ENCODE measurements around the gene OTOGL. TPM values are rescaled to one million over a fixed set of nuclear protein-coding genes. Genes with fewer than 3 reads are reported as not detected.

OTOGL gene
- total RNA-seq, 4 donors from 2014 or later, result 0.03 to 0.10 (median 0.04) TPM; not detected in 1

DNA sequence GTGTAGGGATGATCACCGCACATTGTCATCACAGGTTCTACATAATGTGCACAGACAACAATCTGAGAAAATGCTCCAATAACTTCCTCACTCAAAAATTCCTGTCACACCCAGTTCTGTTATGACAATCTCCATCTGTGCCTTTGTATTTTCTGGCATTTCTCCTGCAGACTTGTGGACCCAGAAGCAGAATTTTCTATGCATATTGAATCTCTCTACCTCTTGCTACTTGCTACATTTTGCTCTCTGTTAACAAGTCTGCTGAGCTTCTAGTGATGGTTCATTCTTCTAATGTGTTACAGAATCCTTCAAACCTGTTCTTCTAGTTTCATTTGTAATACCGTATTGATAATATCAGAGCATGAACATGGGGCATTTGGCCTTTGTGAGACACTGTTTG lies 216.9 kb downstream of the OTOGL start:
- H3K27ac ChIP-seq, result no peak overlapping the region
- H3K27me3 ChIP-seq, result no peaks in the 10 kb centered on the region
- DNase-seq (no peak), ATAC-seq (no peak)
- H3K4me3 ChIP-seq, result no peak overlapping the region
- intact Hi-C loops (cut with DNase I; ENCODE audit: low total_unique reads), result no loop called here
- H3K36me3 ChIP-seq, result no peaks in the 10 kb centered on the region
- H3K4me1 ChIP-seq, result no peaks in the 10 kb centered on the region
- TF ChIP-seq, protein P1, sequence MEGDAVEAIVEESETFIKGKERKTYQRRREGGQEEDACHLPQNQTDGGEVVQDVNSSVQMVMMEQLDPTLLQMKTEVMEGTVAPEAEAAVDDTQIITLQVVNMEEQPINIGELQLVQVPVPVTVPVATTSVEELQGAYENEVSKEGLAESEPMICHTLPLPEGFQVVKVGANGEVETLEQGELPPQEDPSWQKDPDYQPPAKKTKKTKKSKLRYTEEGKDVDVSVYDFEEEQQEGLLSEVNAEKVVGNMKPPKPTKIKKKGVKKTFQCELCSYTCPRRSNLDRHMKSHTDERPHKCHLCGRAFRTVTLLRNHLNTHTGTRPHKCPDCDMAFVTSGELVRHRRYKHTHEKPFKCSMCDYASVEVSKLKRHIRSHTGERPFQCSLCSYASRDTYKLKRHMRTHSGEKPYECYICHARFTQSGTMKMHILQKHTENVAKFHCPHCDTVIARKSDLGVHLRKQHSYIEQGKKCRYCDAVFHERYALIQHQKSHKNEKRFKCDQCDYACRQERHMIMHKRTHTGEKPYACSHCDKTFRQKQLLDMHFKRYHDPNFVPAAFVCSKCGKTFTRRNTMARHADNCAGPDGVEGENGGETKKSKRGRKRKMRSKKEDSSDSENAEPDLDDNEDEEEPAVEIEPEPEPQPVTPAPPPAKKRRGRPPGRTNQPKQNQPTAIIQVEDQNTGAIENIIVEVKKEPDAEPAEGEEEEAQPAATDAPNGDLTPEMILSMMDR (IDR thresholded peaks at IDR 0.05 in 4 of 5, conservative IDR thresholded peaks at IDR 0.05 in 1 of 5), result no peak
- no peak for TF ChIP-seq POLR2A (IDR thresholded peaks at IDR 0.05)
- no peaks in the 10 kb centered on the region for H3K9me3 ChIP-seq
- in situ Hi-C loops (cut with MboI; ENCODE audit: low sequenced_read_pairs in 4 of 4), result no loop called here

DNA sequence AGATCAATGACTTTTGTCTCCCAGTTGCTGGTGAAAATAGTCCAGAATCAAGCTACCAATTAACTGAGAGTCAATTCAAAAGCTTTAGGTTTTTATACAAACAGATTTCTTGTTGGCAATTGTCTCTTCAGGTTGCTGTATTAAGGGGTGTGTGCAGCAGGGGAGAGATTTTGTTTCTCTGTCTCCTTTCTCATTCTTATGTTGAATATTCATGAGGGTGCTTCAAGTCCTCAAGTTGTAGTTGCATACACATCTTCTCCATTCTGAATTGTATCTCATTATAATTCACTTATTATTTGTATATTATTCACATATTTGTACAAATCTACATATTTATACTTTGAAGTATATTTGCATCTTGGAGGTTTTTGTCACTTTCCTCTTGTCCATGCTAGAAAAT lies 218.0 kb downstream of the OTOGL start:
- DNase-seq (no peak), ATAC-seq (no peak)
- intact Hi-C loops (cut with DNase I; ENCODE audit: low total_unique reads), result no loop called here
- H3K27me3 ChIP-seq, result no peaks in the 10 kb centered on the region
- TF ChIP-seq, protein P1 (IDR thresholded peaks at IDR 0.05 in 4 of 5, conservative IDR thresholded peaks at IDR 0.05 in 1 of 5), result no peak
- no peak for TF ChIP-seq POLR2A (IDR thresholded peaks at IDR 0.05)
- no peaks in the 10 kb centered on the region for H3K4me1 ChIP-seq
- no peaks in the 10 kb centered on the region for H3K9me3 ChIP-seq
- no peaks in the 10 kb centered on the region for H3K36me3 ChIP-seq
- H3K4me3 ChIP-seq, result no peak overlapping the region
- in situ Hi-C loops (cut with MboI; ENCODE audit: low sequenced_read_pairs in 4 of 4), result no loop called here
- H3K27ac ChIP-seq, result no peak overlapping the region

DNA sequence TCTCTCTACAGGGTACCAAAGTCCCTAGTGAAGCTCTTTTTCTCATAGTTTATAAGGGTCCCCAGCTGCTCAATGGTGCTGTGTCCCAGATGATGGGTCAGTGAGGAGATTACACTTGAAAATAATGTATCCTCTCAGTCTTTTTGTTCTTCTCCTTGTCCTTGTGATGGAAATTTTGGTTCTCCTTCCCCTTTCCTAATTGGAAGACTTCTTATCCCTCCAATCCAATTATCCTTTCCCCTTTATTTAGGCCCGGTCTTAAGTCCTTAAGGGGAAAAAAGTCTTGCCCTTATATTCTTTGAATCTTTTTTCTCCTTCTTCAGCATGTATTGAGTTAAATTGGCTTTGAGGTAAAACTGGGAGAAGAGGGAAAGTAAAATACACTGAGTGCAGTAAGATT lies 218.6 kb downstream of the OTOGL start:
- H3K36me3 ChIP-seq, result no peaks in the 10 kb centered on the region
- ATAC-seq (no peak), DNase-seq (no peak)
- intact Hi-C loops (cut with DNase I; ENCODE audit: low total_unique reads), result no loop called here
- H3K4me3 ChIP-seq, result no peak overlapping the region
- no peaks in the 10 kb centered on the region for H3K9me3 ChIP-seq
- no peaks in the 10 kb centered on the region for H3K4me1 ChIP-seq
- no peaks in the 10 kb centered on the region for H3K27me3 ChIP-seq
- no peak overlapping the region for H3K27ac ChIP-seq
- no peak for TF ChIP-seq POLR2A (IDR thresholded peaks at IDR 0.05)
- TF ChIP-seq, protein P1 (IDR thresholded peaks at IDR 0.05 in 4 of 5, conservative IDR thresholded peaks at IDR 0.05 in 1 of 5), result no peak
- in situ Hi-C loops (cut with MboI; ENCODE audit: low sequenced_read_pairs in 4 of 4), result no loop called here

DNA sequence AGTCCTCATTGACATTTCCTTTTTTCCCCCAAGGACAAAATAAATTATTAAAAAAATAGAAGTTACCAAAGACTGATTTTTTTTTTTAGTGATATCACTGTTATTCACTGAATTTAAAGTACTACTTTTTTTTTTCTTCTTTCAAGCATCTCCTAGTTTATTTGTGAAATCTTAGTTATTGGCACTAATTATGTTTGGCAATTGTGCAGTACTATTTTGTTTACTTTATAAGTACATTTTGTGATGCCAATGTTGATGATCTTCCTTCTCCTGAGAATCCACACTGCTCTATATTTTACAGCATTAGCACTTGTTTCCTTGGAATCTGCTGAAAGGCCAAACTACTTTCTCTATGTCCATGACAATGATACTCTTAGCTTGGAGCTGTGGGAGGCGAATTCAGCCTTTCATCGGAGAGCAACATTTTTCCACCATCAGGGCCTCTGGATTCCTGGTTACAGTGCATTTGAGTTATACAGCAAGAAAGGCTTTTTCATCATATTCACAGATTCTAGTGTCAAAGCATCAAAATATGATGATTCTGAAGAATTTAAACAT lies 220.9 kb downstream of the OTOGL start:
- ATAC-seq (no peak), DNase-seq (no peak)
- H3K9me3 ChIP-seq, result no peaks in the 10 kb centered on the region
- in situ Hi-C loops (cut with MboI; ENCODE audit: low sequenced_read_pairs in 4 of 4), result no loop called here
- TF ChIP-seq POLR2A (IDR thresholded peaks at IDR 0.05), result no peak
- TF ChIP-seq, protein P1 (IDR thresholded peaks at IDR 0.05 in 4 of 5, conservative IDR thresholded peaks at IDR 0.05 in 1 of 5), result no peak
- H3K36me3 ChIP-seq, result no peaks in the 10 kb centered on the region
- no peak overlapping the region for H3K4me3 ChIP-seq
- H3K27me3 ChIP-seq, result no peaks in the 10 kb centered on the region
- intact Hi-C loops (cut with DNase I; ENCODE audit: low total_unique reads), result no loop called here
- no peaks in the 10 kb centered on the region for H3K4me1 ChIP-seq
- H3K27ac ChIP-seq, result no peak overlapping the region

DNA sequence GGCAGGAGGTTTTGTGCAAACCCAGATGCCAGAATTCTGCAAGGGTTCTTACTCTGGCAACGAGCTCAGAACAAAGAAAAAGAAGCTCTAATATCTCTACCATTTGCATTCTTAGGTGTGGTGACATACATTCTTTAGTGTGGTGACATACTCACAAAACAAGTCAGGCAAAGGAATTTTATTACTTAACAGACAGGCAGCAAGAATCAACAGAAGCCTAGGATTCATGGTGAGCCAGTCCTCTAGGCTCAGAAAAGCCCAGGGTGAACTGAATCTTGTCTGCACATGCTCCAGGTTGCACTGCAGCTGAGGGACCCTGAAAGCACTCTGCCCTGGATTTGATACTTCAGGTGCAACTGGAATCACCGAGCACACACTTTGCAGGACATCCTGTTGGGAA lies 222.3 kb downstream of the OTOGL start:
- no peak overlapping the region for H3K27ac ChIP-seq
- no peaks in the 10 kb centered on the region for H3K27me3 ChIP-seq
- in situ Hi-C loops (cut with MboI; ENCODE audit: low sequenced_read_pairs in 4 of 4) (no loop called here), intact Hi-C loops (cut with DNase I; ENCODE audit: low total_unique reads) (no loop called here)
- no peak overlapping the region for H3K4me3 ChIP-seq
- DNase-seq (no peak), ATAC-seq (no peak)
- no peaks in the 10 kb centered on the region for H3K36me3 ChIP-seq
- TF ChIP-seq, protein P1 (IDR thresholded peaks at IDR 0.05 in 4 of 5, conservative IDR thresholded peaks at IDR 0.05 in 1 of 5), result no peak
- no peak for TF ChIP-seq POLR2A (IDR thresholded peaks at IDR 0.05)
- no peaks in the 10 kb centered on the region for H3K4me1 ChIP-seq
- H3K9me3 ChIP-seq, result no peaks in the 10 kb centered on the region
